Uterus (tissue), 2 donors: ENCODE data around the gene SCAF11.

ENCODE experiments used
- POLR2A ChIP-seq, 2 donors: fragments of 450-650 bp; IDR thresholded peaks; one replicate each; pipeline ENCODE4 v1.6.1; 2016; ENCODE audit warnings: antibody characterized with exemption in 2 of 2, mild to moderate bottlenecking in 1 of 2, moderate library complexity in 1 of 2
- TF ChIP-seq, protein P1 (sequence below), 4 experiments: fragments of 200-600 bp in 2 of 4; fragments of 450-650 bp in 2 of 4; sonication (generic) in 2 of 4; IDR thresholded peaks; one replicate each; pipeline ENCODE4 v1.5.1; 2016 to 2019; ENCODE audit warnings: antibody characterized with exemption in 4 of 4, mild to moderate bottlenecking in 2 of 4, moderate library complexity in 1 of 4

DNA sequence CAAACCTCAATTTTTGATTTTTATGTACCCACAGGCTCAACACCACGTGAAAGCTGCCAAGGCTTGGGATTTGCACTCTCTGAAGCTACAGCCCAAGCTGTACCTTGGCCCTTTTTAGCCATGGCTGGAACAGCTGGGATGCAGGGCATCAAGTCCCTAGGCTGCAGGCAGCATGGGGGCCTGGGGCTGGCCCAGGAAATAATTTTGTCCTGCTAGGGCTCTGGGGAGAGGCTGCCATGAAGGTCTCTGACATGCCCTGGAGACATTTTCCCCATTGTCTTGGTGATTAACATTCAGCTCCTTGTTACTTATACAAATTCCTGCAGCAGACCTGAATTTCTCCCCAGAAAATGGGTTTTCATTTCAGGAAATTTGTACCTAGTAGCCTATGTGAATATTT is 103.7 kb downstream of the SCAF11 start:
- TF ChIP-seq, protein P1, sequence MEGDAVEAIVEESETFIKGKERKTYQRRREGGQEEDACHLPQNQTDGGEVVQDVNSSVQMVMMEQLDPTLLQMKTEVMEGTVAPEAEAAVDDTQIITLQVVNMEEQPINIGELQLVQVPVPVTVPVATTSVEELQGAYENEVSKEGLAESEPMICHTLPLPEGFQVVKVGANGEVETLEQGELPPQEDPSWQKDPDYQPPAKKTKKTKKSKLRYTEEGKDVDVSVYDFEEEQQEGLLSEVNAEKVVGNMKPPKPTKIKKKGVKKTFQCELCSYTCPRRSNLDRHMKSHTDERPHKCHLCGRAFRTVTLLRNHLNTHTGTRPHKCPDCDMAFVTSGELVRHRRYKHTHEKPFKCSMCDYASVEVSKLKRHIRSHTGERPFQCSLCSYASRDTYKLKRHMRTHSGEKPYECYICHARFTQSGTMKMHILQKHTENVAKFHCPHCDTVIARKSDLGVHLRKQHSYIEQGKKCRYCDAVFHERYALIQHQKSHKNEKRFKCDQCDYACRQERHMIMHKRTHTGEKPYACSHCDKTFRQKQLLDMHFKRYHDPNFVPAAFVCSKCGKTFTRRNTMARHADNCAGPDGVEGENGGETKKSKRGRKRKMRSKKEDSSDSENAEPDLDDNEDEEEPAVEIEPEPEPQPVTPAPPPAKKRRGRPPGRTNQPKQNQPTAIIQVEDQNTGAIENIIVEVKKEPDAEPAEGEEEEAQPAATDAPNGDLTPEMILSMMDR (IDR thresholded peaks at IDR 0.05): no peak
- no peak for TF ChIP-seq POLR2A (IDR thresholded peaks at IDR 0.05)
